Medulla oblongata (tissue), 1 donor: Measurements from ENCODE around the gene SORCS3.

ENCODE experiments used
- DNase-seq: peaks from one replicate; pipeline ENCODE4 v3.0.0-alpha.2; 2015; ENCODE audit errors: extremely low spot score

Gene SORCS3

DNA sequence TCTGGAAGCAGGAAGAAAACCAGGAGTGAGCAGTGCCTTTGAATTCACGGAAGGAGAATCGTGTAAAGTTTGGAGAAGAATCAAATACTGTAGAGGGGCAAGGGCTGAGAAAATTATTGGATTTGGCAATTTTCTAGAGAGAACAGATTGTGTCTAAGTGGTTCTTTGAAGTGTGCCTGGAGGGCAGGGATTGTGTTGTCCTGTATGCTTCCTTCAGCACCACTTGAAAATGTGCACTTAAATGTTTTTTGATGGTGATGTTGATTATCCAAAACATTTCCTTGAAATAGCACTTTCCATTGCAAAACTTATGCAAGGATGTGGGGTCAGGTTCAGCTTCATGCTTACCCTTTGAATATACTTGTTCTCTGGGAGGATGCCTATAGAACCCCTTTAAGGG, 360.2 kb downstream of the SORCS3 start:
- DNase-seq, result no peak

DNA sequence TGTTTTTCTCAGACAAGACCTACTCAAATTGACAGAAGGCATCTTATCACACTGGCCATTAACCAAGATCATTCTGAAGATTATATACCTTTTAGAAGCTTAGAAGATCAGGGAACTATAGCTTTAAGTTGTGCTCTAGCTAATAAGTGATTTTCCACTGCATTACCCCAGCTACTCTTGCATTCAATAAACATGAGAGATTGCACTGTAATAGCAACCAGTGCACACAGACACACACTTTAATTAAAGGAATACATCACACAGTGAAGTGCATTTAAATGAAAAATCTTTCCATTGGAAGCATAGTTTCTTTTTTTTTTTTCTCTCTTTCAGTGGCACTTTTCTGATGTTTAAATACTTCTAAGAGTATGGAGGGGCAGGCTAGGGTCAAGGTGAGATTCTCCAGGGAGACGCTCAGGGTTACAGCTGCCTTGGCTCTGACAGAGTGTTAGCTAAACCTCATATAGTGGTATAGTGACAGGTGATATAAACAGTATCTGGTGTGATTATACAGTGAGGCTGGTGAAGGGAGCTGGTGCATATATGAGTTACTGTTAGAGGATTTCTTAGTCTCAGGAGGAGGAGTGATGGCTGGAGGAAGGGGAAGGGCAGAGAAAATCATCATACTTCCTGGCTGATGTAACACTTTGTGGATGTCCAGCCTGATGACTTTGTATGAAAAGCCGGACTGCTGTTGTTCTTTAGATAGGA, 369.5 kb downstream of the SORCS3 start:
- no peak for DNase-seq

- DNase-seq, result no peak
Measured at GRCh38 chr10:105017116-105017515, 376.0 kb downstream of the SORCS3 start.

DNA sequence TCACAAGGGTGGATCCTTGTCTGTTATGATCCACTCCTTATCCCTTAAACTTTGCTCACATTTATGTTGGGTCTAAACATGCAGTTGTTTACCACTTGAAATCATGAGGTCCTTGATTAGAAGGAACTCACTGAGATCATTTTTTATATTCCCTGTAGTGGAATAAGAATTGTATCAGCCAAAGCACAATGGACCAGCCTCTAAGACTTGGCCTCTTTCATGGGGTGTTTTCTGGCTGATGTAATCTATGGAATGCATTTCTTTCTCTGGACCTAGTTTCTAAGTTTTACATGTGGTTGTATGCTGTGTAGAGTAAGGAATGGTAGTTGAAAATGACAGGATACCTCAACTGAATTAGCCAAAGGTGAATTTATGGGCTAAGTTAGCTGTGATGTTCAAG, 376.6 kb downstream of the SORCS3 start:
- no peak for DNase-seq

GRCh38 chr10:105023211-105024111, 382.4 kb downstream of the SORCS3 start:
- no peak for DNase-seq

GRCh38 chr10:105024184-105024583, 383.1 kb downstream of the SORCS3 start:
- no peak for DNase-seq

GRCh38 chr10:105025092-105025491, 384.0 kb downstream of the SORCS3 start:
- DNase-seq, result no peak

GRCh38 chr10:105026566-105026965, 385.5 kb downstream of the SORCS3 start:
- DNase-seq, result no peak

DNA sequence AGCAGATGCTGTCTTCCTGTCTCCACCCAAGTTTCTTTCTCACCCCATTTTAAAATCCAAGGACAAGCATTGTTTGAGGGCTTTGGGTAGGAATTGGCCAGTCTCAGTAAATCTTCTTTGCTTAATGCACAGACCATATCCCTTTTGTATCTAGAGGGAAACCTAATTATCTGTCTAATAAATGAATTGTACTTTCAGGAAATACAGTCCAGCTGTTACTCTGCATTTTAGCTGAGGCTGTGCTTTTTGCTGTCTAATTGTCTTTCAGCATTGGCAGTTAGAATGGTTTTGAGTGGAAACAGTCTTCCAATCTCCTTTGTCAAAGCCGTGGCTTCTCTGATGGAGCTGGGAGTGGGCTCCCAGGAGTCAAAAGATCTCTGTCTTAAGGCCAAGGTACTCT, 388.2 kb downstream of the SORCS3 start:
- DNase-seq, result no peak

GRCh38 chr10:105037022-105037421, 395.9 kb downstream of the SORCS3 start:
- DNase-seq, result no peak

- no peak for DNase-seq
Measured at GRCh38 chr10:105041956-105042355, 400.9 kb downstream of the SORCS3 start.

DNA sequence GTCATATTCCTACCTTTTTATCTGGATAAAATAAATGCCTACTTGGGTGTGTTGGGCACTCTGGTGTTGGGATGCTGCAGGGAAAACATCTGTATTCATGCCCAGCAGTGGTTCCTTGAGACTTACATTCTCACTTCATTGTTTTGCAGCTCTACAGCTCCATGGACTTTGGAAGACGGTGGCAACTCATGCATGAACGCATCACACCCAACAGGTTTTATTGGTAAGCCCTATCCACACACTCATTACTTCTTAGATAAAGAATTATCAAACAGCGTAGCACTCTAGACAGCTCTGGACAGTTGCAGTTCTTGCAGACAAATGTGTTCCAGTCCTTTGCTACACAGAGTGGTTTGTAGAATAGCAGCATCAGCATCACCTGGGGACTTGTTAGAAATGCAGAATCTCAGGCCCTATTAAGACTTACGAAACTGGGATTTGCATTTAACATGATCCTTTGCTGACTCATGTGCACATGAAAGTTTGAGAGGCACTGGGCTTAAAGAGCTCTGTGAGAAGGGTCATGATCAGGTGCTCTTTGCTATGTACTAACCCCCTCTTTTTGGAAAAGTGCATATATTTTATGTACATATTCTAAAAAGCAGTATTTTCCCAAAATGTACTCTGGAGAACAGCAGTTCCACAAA, 401.9 kb downstream of the SORCS3 start:
- DNase-seq, result no peak

GRCh38 chr10:105044902-105045301, 403.8 kb downstream of the SORCS3 start:
- no peak for DNase-seq

DNA sequence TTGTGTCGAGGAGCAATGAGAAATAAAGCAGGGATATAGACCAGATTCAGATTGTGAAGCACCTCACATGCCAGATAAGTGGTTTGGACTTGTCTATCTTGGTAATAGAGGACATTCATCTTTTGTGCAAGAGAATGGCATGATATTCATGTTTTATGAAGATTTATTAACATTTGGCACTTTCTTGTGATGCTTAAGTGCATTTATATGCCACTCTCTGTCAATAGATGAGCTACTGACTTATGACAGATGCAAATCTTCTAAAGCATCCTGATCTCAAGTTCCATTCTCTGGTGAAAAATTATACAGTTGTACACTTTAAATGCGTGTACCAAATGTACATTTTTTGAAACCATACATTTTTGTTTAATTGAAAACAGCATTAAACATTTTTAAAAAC, 415.3 kb downstream of the SORCS3 start:
- DNase-seq, result no peak

DNA sequence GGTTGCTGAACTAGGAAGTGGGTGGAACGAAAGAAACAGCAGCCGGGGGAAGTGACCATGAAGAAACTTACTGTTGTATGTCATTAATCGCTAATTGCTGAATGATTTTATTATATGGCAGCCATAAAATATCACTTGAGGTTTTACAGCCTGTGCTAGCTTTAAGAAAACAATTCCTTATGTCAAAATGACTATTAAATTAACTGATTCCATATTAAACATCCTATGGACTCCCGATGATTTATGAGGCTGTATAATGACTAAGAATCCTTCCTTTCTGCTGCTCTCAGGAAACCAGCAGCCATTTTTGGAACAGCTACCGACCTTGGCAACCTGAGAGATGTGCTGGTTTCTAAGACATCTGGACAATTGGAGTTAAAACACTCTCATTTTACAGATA, 421.9 kb downstream of the SORCS3 start:
- no peak for DNase-seq

GRCh38 chr10:105063796-105064195, 422.7 kb downstream of the SORCS3 start:
- peak; percentile 7 for DNase-seq

DNA sequence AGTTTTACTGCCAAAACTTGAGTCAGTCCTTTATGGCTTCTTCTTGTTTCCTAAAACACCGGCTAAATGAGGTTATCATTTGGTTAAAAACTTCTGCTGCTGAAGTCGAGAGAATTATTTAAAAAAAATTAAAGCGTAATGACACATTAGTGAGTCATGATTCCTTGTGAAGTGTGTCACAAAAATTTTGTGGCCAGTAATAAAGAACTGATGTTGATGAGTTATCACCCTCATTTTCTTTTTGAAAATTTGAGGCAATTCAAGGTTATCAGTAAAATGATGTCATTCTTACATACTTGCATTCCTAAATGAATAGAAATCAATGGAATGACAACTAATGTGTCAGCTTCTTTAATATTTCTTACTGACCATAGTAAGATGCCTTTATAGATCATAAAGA, 427.4 kb downstream of the SORCS3 start:
- DNase-seq, result no peak

GRCh38 chr10:105070249-105070648, 429.2 kb downstream of the SORCS3 start:
- DNase-seq, result no peak

GRCh38 chr10:105070952-105071351, 429.9 kb downstream of the SORCS3 start:
- DNase-seq, result no peak

DNA sequence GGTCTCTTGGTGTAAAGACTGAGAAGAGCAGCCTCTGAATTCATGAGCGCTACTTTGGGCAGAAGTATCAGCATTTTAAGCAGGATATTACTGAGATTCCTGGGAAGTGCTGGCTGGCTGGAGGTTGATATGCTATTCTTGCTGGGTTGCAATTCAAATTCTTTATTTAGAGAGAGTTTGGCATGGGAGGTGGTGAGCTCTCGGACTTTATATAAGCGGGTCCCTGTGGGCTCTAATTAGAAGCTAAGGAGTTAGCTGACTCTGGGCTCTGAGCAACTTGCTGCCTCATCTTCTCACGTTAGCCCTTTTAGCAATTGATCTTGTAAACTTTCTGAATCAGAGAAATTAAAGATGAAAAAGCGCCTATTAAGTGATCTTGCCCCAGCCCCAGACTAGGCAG, 430.9 kb downstream of the SORCS3 start:
- no peak for DNase-seq

DNA sequence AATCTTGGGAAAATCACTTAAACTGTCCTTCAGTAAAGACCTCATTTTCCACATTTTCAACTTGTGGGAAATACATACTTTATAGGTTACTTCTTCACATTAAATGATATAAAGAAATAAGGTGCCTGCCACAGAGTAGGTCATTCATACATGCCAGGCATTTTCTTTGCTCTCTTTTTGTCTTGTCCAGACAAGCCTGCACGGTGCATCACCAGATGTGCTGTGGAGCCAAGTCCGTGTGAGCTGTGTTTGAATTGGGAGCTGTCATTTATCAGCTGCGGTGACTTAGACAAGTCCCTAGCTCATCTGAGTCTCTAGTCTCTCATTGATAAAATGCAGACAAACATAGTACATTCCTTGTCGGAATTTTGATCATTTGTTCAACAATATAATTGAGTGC, 432.9 kb downstream of the SORCS3 start:
- DNase-seq, result no peak

DNA sequence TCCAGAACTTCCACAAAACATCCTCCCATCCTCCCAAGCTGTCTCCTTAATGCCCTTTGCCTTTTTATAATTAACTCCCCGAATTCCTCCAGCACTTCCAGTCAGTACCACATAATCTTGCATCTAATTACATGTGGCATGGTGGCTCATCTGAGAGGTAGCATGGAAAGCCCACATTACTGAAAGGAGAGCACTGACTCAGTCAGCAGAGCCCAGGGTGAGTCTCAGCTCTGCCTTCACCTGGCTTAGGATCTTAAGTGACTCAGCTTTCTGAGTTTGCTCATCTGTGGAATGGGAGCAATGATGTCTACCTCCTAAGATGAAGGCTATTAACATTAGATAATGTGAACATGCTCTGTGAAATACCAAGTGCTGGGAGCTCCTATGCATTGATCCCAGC, 433.9 kb downstream of the SORCS3 start:
- no peak for DNase-seq

- DNase-seq, result no peak
Measured at GRCh38 chr10:105085980-105086379, 444.9 kb downstream of the SORCS3 start.
